Right lobe of liver (tissue), 6 donors: Measurements from ENCODE around the gene LRRC34. TPM values are rescaled to one million over a fixed set of nuclear protein-coding genes. Genes with fewer than 3 reads are reported as not detected.
A peak's percentile ranks its signal among the peaks of the same experiment; 100 is the strongest.

Source experiments
- ATAC-seq, 4 donors: fragments of 200-7000 bp; cut with Tn5 transposase; one replicate each; pipeline ENCODE4 v1.9.1; 2020; ENCODE audit warnings: mild to moderate bottlenecking in 4 of 4, moderate library complexity in 4 of 4
- DNase-seq, 3 donors: peaks; one replicate each; pipeline ENCODE4 v3.0.0-alpha.2; 2020
- H3K27ac ChIP-seq, 3 donors: fragments of 200-600 bp; one replicate each; pipeline ENCODE4 v1.8.0; 2022
- H3K27me3 ChIP-seq, 2 donors: fragments of 200-600 bp; one replicate each; pipeline ENCODE4 v1.8.0; 2022
- H3K36me3 ChIP-seq, 4 donors: fragments of 200-600 bp; sonication (generic) in 1 of 4; one replicate each; pipeline versions ENCODE4 v1.5.1 to v1.8.0; 2017 to 2022; ENCODE audit warnings: control low read depth in 1 of 4
- H3K4me1 ChIP-seq, 4 donors: fragments of 200-600 bp; sonication (generic) in 1 of 4; one replicate each; pipeline versions ENCODE4 v1.5.1 to v1.8.0; 2017 to 2022; ENCODE audit warnings: control low read depth in 1 of 4
- H3K4me3 ChIP-seq, 3 donors: fragments of 200-600 bp; one replicate each; pipeline ENCODE4 v1.8.0; 2022
- H3K9me3 ChIP-seq, 4 donors: fragments of 200-600 bp; sonication (generic) in 1 of 4; one replicate each; pipeline versions ENCODE4 v1.5.1 to v1.8.0; 2017 to 2022; ENCODE audit warnings: control low read depth in 1 of 4
- CTCF ChIP-seq, 4 donors: fragments of 200-600 bp in 3 of 4; fragments of 450-650 bp in 1 of 4; IDR thresholded peaks; one replicate each; pipeline versions ENCODE4 v1.5.1 to v1.8.0; 2016 to 2022; ENCODE audit warnings: antibody characterized with exemption in 4 of 4, mild to moderate bottlenecking in 2 of 4
- POLR2A ChIP-seq: fragments of 450-650 bp; IDR thresholded peaks from one replicate; pipeline ENCODE4 v1.6.1; 2017; ENCODE audit warnings: antibody characterized with exemption, mild to moderate bottlenecking
- WGBS: methylation state at CpG from one replicate; pipeline ENCODE4 v1.1.6; 2018; ENCODE audit warnings: low coverage, low lambda C conversion rate; ENCODE audit not compliant: insufficient coverage; ENCODE audit errors: missing lambda C conversion rate; 5-methylcytosine and 5-hydroxymethylcytosine counted together
- intact Hi-C, 2 donors: fragments of 100-400 bp; cut with DNase I; formaldehyde crosslinking; loops; one replicate each; pipeline versions ENCODE4 v1.11.2 to v1.14.1; 2022
- total RNA-seq, 6 experiments: library from RNA; depleted of rRNA in 2 of 6; stranded (reverse); fragments of >200 nt in 2 of 6; fragmentation: NEBNext Ultra II Directional in 3 of 6; extraction: Animal tissue kit (Norgen Biotek cat#: 25700) in 3 of 6; gene quantifications; one replicate each; pipeline versions ENCODE4 v1.1.0 to v1.2.4, GENCODE V29; 2016 to 2023
- donor health status: DM: no; HTN: yes; CAD: no.
- donor health status: DM: no; HTN: no; CAD: no.
- donor health status: DM: no; HTN: no; CAD: no.
- donor health status: DM: no; HTN: yes; CAD: no.
- donor health status: DM: no; HTN: yes; CAD: no.

LRRC34 gene
- total RNA-seq, 6 experiments from 2014 or later: 0.06 to 1.9 (median 0.60) TPM; not detected in 1

- intact Hi-C loops: no loop called here
- Histone ChIP-seq H3K36me3 (no peaks in the 10 kb centered on the region), H3K9me3 (no peaks in the 10 kb centered on the region), H3K4me1 (no peaks in the 10 kb centered on the region), H3K27ac (no peak overlapping the region), H3K27me3 (no peaks in the 10 kb centered on the region), H3K4me3 (no peak overlapping the region)
- no peak for ATAC-seq
- WGBS: 46% methylated on average over 2 of the region's 2 CpGs
- DNase-seq: no peak
- no peak for TF ChIP-seq POLR2A
- no peak for TF ChIP-seq CTCF (IDR thresholded peaks at IDR 0.05)
Observed at GRCh38 chr3:169759256-169759655, 53.4 kb downstream of the LRRC34 start.

GRCh38 chr3:169758359-169758994 is 54.2 kb downstream of the LRRC34 start:
- no peak for TF ChIP-seq CTCF (IDR thresholded peaks at IDR 0.05)
- no peak for TF ChIP-seq POLR2A
- WGBS: 58% methylated on average over 5 of the region's 5 CpGs
- intact Hi-C loops: no loop called here
- Histone ChIP-seq H3K9me3 (no peaks in the 10 kb centered on the region), H3K4me1 (no peaks in the 10 kb centered on the region), H3K4me3 (no peak overlapping the region), H3K36me3 (no peaks in the 10 kb centered on the region), H3K27ac (no peak overlapping the region), H3K27me3 (no peaks in the 10 kb centered on the region)
- DNase-seq (no peak), ATAC-seq (no peak)

GRCh38 chr3:169755488-169755887 is 57.2 kb downstream of the LRRC34 start:
- ATAC-seq: no peak
- DNase-seq: no peak
- Histone ChIP-seq H3K27me3 (no peaks in the 10 kb centered on the region), H3K4me3 (no peak overlapping the region), H3K36me3 (no peaks in the 10 kb centered on the region), H3K9me3 (no peaks in the 10 kb centered on the region), H3K4me1 (no peaks in the 10 kb centered on the region), H3K27ac (no peak overlapping the region)
- TF ChIP-seq CTCF (IDR thresholded peaks at IDR 0.05): no peak
- no peak for TF ChIP-seq POLR2A
- intact Hi-C loops: no loop called here
- WGBS: 57% methylated on average over 2 of the region's 2 CpGs

- Histone ChIP-seq H3K36me3 (no peaks in the 10 kb centered on the region), H3K27ac (no peak overlapping the region), H3K9me3 (no peaks in the 10 kb centered on the region), H3K4me3 (no peak overlapping the region), H3K27me3 (no peaks in the 10 kb centered on the region), H3K4me1 (no peaks in the 10 kb centered on the region)
- intact Hi-C loops: loop anchor here in 1 of 2 donors (5.0 kb wide), 1 partner anchor 208 kb away; no protein-coding TSS in a partner anchor
- peak in 1 of 4 donors; percentile 20 for ATAC-seq
- WGBS: 57% methylated on average over 3 of the region's 3 CpGs
- no peak for DNase-seq
- TF ChIP-seq CTCF (IDR thresholded peaks at IDR 0.05): no peak
- TF ChIP-seq POLR2A: no peak
Observed at GRCh38 chr3:169754711-169755110, 58.0 kb downstream of the LRRC34 start.
